Measurements from ENCODE around the gene PRR23E.

The PRR23E gene

DNA sequence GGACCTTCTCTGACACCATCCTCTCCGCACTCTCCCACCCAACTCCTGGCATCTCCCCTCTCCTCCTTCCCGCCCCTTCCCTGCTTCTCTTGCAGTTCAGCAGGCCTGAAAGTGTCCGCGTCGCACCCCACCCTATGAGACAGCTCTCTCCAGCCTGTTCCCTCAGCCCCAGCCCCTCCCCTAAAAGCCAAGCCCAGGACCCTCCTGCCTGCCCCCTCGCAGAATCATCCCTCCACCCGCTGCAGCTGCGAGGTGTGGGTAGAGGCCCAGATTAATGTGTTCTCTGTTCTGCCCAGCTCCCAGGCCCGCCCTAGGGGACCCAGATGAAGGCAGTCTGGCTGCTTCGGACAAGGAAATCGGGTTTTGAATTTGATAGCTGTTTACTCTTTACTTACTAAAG, 410 bp downstream of the PRR23E start:
- DNase-seq (ENCODE audit: extremely low read depth, low read depth), result no peak
- no peak overlapping the region for H3K4me3 ChIP-seq (replicated peaks; ENCODE audit: low read depth, low read length)
- TF ChIP-seq CTCF (IDR thresholded peaks at IDR 0.05; ENCODE audit: low read depth, low read length, missing control alignments), result no peak

DNA sequence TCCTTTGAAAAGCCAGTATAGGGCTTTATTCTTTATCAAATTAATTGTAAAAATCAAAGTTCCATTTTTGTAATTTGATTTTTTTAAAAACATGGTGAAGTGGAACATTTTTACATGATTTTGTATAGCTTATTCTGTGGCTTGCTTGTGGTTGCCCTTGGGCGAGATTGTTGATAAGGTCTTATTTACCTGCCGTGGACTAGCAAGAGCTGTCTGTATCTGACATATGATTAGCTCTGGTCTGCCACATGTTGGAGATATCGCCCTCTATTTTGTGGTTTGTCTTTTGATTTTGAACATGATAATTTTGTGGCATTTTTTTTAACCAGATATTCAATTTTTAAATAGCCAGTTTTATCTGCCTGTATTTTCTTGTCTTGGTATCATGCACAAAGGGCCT, 844 bp downstream of the PRR23E start:
- DNase-seq (ENCODE audit: extremely low read depth, low read depth), result no peak

DNA sequence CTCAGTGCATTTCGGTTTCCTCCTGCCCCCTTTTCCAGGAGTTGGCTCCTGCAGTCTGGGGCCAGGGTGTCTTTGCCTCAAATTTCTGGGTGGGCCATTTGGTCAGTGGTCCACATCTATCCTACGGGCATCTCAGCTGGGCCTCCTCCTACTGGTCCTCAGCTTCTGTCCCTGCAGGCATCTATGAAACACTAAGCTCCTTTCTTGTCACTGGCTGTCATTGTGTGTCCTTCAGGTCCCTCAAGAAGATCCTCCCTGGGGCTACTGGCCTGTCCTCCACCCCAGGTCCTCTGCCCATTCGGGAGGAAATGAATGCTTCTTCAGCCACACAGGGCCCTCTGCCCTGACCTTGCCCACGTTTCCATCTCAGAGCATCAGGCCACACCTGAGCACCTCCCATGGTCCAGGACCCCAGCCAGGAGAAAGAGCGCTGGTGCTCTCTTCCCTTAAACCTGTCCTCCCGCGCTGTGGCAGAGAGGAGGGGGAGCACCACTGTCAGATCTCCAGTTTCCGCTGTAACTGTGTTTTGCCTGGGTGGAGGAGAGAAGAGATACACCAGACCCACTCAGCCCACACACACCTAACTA, 1.8 kb downstream of the PRR23E start:
- no peak for DNase-seq (ENCODE audit: extremely low read depth, low read depth)
- TF ChIP-seq CTCF (IDR thresholded peaks at IDR 0.05; ENCODE audit: low read depth, low read length, missing control alignments), result no peak
- H3K4me3 ChIP-seq (replicated peaks; ENCODE audit: low read depth, low read length), result no peak overlapping the region

More for the DNA sequence above, 844 bp downstream of the PRR23E start:
- H3K4me3 ChIP-seq (replicated peaks; ENCODE audit: low read depth, low read length), result no peak overlapping the region
- TF ChIP-seq CTCF (IDR thresholded peaks at IDR 0.05; ENCODE audit: low read depth, low read length, missing control alignments), result no peak

- no peak for TF ChIP-seq CTCF (IDR thresholded peaks at IDR 0.05; ENCODE audit: low read depth, low read length, missing control alignments)
- no peak for DNase-seq (ENCODE audit: extremely low read depth, low read depth)
- no peak overlapping the region for H3K4me3 ChIP-seq (replicated peaks; ENCODE audit: low read depth, low read length)
Measured at GRCh38 chr3:127195417-127195816, 2.5 kb downstream of the PRR23E start.

DNA sequence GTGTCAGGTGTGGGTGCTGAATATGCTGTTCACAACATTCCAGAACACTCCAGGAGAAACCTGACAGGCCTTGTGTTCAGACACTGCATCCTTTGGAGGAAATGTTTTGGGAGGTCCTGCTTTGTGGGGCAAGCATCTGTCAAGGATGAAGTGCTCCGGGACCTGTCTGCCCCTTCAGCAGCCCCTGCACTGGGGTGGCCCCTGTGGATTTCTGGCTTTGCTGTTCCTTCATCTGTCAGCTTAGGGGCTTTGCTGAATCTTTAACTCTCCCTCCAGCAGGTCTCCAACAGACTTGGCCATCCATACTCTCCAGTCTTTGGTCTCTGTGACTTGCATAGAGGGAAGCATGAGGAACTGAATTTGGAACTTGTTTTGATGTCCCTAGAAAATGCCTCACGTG, 3.1 kb downstream of the PRR23E start:
- TF ChIP-seq CTCF (IDR thresholded peaks at IDR 0.05; ENCODE audit: low read depth, low read length, missing control alignments), result no peak

DNA sequence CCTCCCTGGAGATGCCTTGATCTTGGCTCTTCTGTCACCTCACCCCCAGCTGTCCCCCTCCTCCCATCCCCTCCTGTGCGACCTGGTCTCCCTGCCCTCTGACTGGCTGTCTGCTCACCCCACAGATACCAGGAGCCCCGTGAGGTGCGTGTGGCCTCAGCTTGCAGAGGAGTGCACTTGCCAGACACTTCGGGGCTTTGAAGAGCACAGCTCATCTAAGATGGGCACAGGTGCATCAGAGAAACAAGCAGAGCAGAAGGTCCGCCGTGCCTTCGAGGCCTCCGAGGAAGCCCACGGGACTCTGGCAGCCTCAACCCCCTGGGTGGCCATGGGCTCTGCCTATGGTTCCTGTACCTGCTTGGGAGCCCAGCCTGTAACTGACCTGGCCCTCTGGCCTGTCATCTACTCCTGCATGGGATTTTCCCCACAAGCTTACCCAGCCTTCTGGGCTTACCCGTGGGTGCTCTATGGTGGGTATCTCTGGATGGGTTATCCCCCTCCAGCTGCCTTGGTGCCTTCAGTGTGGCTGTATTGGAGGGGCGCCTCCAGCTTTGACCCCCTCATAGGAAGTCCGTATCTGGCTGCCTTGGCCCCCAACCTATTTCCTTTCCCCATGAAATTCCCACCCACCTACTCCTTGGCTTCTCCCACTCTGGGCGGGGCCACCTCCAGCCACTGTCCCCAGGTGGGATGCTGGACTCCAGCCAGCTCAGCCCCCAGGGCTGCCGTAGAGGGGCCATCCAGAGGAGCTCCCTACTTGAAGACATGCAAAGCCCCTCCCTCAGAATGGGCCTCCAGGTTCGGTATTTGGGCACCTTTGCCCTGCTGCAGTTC, 3.8 kb downstream of the PRR23E start:
- no peak overlapping the region for H3K4me3 ChIP-seq (replicated peaks; ENCODE audit: low read depth, low read length)
- no peak for DNase-seq (ENCODE audit: extremely low read depth, low read depth)
- TF ChIP-seq CTCF (IDR thresholded peaks at IDR 0.05; ENCODE audit: low read depth, low read length, missing control alignments), result no peak

More for the DNA sequence above, 3.1 kb downstream of the PRR23E start:
- H3K4me3 ChIP-seq (replicated peaks; ENCODE audit: low read depth, low read length), result no peak overlapping the region
- DNase-seq (ENCODE audit: extremely low read depth, low read depth), result no peak

All from HFF-Myc (cell line).